Measurements from ENCODE around the gene ZDHHC22. TPM values are rescaled to one million over a fixed set of nuclear protein-coding genes. Genes with fewer than 3 reads are reported as not detected.

ZDHHC22 gene
- total RNA-seq, 1 experiment from 2014 or later, result 0.46 TPM

GRCh38 chr14:77144412-77145115 is 3.0 kb upstream of the ZDHHC22 start:
- ATAC-seq (no peak), DNase-seq (ENCODE audit: low read depth, low spot score) (no peak)
- ChIA-PET POLR2A (no interaction called here), CTCF (no interaction called here)
- TF ChIP-seq REST (IDR thresholded peaks at IDR 0.05; ENCODE audit: insufficient read depth in 1 of 2, low read depth in 2 of 2, low read length in 1 of 2) (no peak), POLR2AphosphoS5 (IDR thresholded peaks at IDR 0.05; ENCODE audit: low read depth, low read length) (no peak), CTCF (IDR thresholded peaks at IDR 0.05) (no peak), SIN3A (IDR thresholded peaks at IDR 0.05; ENCODE audit: borderline replicate concordance, insufficient read depth, low read depth, low read length) (no peak), TCF7L2 (IDR thresholded peaks at IDR 0.05; ENCODE audit: low read depth, low read length) (no peak)
- H3K27me3 ChIP-seq (ENCODE audit: control insufficient read depth, insufficient read depth, low read length), result peaks cover 17% of the 10 kb centered on the region
- H3K4me1 ChIP-seq (ENCODE audit: control insufficient read depth, insufficient read depth, low read length), result peaks cover 2% of the 10 kb centered on the region; the same call in 1 of the 2 replicates
- no peaks in the 10 kb centered on the region for H3K9me3 ChIP-seq (ENCODE audit: control insufficient read depth, insufficient read depth, low read depth, low read length)
- in situ Hi-C loops (cut with HindIII; ENCODE audit: low pct_unique_long_range_greater_than_20kb, low sequenced_read_pairs) (no loop called here), intact Hi-C loops (cut with micrococcal nuclease; ENCODE audit: unreplicated experiment) (no loop called here)
- no peaks in the 10 kb centered on the region for H3K36me3 ChIP-seq (ENCODE audit: control insufficient read depth, insufficient read depth, low read length)
- no peak overlapping the region for H3K27ac ChIP-seq (ENCODE audit: low read length)
- BruUV-seq (replicated peaks), result no TSS peak
- H3K4me3 ChIP-seq (ENCODE audit: low read depth in 2 of 2, low read length in 2 of 2), result no peak overlapping the region

- Histone ChIP-seq H3K4me1 (ENCODE audit: control insufficient read depth, insufficient read depth, low read length) (peaks cover 2% of the 10 kb centered on the region; the same call in 1 of the 2 replicates), H3K9me3 (ENCODE audit: control insufficient read depth, insufficient read depth, low read depth, low read length) (no peaks in the 10 kb centered on the region), H3K4me3 (ENCODE audit: low read depth in 2 of 2, low read length in 2 of 2) (no peak overlapping the region), H3K27me3 (ENCODE audit: control insufficient read depth, insufficient read depth, low read length) (peaks cover 17% of the 10 kb centered on the region), H3K27ac (ENCODE audit: low read length) (no peak overlapping the region), H3K36me3 (ENCODE audit: control insufficient read depth, insufficient read depth, low read length) (no peaks in the 10 kb centered on the region)
- CTCF ChIA-PET, result interaction anchor here (1.5 kb wide), 1 partner anchor 8 kb away, joined by 4 read pairs; no protein-coding TSS in a partner anchor
- intact Hi-C loops (cut with micrococcal nuclease; ENCODE audit: unreplicated experiment) (no loop called here), in situ Hi-C loops (cut with HindIII; ENCODE audit: low pct_unique_long_range_greater_than_20kb, low sequenced_read_pairs) (no loop called here)
- POLR2A ChIA-PET, result no interaction called here
- ATAC-seq (no peak), DNase-seq (ENCODE audit: low read depth, low spot score) (no peak)
- BruUV-seq (replicated peaks), result no TSS peak
- TF ChIP-seq POLR2AphosphoS5 (IDR thresholded peaks at IDR 0.05; ENCODE audit: low read depth, low read length) (no peak), TCF7L2 (IDR thresholded peaks at IDR 0.05; ENCODE audit: low read depth, low read length) (no peak), REST (IDR thresholded peaks at IDR 0.05; ENCODE audit: insufficient read depth in 1 of 2, low read depth in 2 of 2, low read length in 1 of 2) (no peak), CTCF (IDR thresholded peaks at IDR 0.05) (no peak), SIN3A (IDR thresholded peaks at IDR 0.05; ENCODE audit: borderline replicate concordance, insufficient read depth, low read depth, low read length) (no peak)
Observed at GRCh38 chr14:77143071-77143470, 1.5 kb upstream of the ZDHHC22 start.
